CD4-positive, alpha-beta T cell treated with Interferon gamma for 1 hour (primary cell): ENCODE measurements around the gene CHN2.
"Not testable (repeated sequence)": the region's sequence is repeated elsewhere in the genome, so short reads cannot be mapped to it uniquely, and the experiment has no call there.

Source experiments
- DNase-seq: peaks from one replicate; pipeline ENCODE4 v3.0.0-alpha.2; 2020

CHN2 gene

DNA sequence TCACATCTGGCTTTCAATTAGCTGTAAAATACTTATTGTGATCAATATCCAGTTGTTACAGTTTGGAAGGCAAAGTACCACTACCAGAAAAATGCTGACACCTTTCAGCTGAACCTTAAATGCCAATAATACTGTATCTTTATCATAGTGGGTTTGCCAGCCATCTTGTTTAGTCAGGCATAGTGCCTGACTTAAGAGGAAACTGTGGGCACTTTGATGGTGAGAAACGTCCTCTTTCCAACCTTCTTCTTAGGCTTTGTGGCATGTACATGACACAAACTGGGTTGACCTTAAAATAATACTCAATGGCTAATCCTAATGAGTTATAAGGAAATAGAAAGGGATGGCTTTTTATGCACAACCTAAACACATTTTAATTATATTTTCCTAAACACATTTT, 316.8 kb downstream of the CHN2 start:
- DNase-seq, result no peak

DNA sequence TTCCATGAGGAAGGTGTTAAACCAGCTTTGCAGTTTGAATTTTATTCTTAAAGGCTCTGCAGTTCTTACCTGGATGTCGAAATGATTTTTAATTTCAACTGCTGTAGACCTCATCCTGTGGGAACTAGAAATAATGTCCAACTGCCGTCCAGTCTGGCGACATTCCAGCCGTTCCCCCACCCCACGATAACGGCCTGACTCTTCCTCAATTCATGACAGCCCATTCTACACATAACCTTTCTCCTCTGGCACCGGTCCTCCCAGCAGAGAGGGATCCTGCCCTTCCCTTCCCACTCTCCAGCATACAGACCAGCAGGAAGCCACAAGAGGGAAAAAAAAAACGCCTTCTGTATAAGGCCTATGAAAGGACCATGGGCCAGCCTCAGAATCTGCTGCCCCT, 317.3 kb downstream of the CHN2 start:
- DNase-seq, result no peak

DNA sequence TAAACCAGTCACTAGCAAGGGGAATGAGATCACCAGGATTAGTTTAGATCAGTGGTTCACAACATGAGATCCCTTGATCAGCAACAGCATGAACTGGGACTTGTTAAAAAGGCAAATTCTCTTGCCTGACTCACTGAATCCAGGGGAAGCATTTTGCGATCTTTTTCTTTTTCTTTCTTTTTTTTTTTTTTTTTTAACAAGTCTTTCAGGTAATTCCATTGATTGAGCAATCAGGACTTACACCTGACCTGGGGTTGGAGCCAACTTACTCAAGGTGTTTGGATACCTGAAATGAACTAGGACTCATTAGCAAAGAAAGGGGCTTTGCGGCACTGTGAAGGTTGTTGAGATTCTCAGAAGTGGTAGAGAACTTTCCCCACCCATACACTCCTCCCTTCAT, 321.9 kb downstream of the CHN2 start:
- DNase-seq, result no peak

DNA sequence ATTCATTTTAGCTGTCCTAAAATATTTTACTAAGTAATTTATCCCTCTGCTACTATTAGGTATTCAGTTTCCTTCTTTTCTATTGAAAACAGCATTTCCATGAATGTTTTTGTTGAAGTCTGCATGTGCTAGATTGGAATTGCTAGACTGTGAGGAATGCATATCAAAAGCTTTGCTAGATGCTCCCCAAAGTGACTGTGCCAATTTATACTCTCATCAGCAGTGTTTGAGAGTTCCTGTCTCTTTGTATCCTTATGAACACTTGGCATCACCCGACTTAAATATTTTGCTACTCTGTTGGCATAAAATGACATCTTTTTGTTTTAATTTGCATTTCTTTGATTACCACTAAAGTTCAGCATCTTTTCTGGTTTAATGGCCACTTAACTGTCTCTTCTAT, 324.0 kb downstream of the CHN2 start:
- no peak for DNase-seq

DNA sequence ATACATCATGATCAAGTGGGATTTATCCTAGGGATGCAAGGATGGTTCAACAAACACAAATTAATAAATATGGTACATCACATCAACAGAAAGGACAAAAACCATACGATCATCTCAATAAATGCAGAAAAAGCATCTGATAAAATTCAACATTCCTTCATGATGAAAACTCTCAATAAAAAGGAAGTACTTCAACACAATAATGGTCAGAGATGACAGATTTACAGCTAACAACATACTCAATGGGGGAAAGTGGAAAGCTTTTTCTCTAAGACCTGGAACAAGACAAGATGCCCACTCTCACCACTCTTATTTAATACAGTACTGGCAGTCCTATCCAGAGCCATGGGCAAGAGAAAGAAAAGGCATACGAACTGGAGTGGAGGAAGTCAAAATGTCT, 329.2 kb downstream of the CHN2 start:
- no peak for DNase-seq

DNA sequence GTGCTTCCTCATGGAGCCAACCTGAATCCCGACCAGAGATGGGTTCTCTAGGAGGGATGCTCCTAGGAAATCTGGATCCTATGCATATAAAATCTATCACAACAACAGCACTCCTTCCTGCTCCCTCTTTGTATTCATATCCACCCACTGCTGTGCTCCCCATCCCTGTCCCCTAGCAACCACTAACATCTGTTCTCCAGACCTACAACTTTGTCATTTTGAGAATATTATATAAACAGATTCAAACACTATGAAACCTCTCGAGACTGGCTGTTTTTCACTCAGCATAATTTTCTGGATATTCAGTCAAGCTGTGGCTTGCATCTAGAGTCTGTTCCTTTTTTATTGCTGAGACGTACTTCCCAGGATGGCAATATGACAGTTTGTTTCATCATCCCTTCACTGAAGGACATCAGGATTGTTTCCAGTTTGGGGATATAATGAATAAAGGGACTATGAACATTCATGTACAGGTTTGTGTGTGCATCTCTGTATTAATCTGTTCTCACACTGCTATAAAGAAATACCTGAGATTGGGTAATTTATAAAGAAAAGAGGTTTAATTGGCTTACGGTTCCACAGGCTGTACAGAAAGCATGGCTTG, 333.0 kb downstream of the CHN2 start:
- no peak for DNase-seq

GRCh38 chr7:29528526-29528925, 334.0 kb downstream of the CHN2 start:
- not testable (repeated sequence) for DNase-seq
